Measurements from ENCODE around the gene KCNK18. TPM values are rescaled to one million over a fixed set of nuclear protein-coding genes. Genes with fewer than 3 reads are reported as not detected.

The KCNK18 gene
- total and polyA plus RNA-seq, 2 donors (not counting 3 experiments of a cell fraction or from before 2014, with no cell fraction given) = not detected

- FAIRE-seq (no peak), DNase-seq (ENCODE audit: low read depth, low spot score) (no peak)
- Histone ChIP-seq H4K20me1 (replicated peaks; ENCODE audit: control insufficient read depth, extremely low read depth, insufficient read depth, low read length) (no peaks in the 10 kb centered on the region), H3K27me3 (ENCODE audit: control insufficient read depth in 2 of 2, insufficient read depth in 2 of 2, low read length in 2 of 2) (peaks cover 0 to under 1% of the 10 kb centered on the region in 2 experiments), H3K9me3 (replicated peaks; ENCODE audit: control insufficient read depth, insufficient read depth, low read length) (no peaks in the 10 kb centered on the region), H3K4me3 (replicated peaks in 1 of 3; ENCODE audit: insufficient read depth in 1 of 3, low read depth in 1 of 3, low read length in 3 of 3) (no peak overlapping the region), H3K4me2 (ENCODE audit: insufficient read depth, low read length) (no peak overlapping the region), H3K79me2 (ENCODE audit: control insufficient read depth, insufficient read depth, low read length) (no peaks in the 10 kb centered on the region), H3K36me3 (ENCODE audit: control insufficient read depth in 2 of 2, extremely low read depth in 1 of 2, insufficient read depth in 2 of 2, low read length in 2 of 2) (no peaks in the 10 kb centered on the region), H3K4me1 (ENCODE audit: control insufficient read depth, extremely low read depth, insufficient read depth, low read length) (no peaks in the 10 kb centered on the region), H2AFZ (ENCODE audit: low read depth, low read length) (no peak overlapping the region), H3K9me1 (replicated peaks; ENCODE audit: control insufficient read depth, extremely low read depth, insufficient read depth, low read length) (no peaks in the 10 kb centered on the region), H3K9ac (replicated peaks; ENCODE audit: extremely low read depth, insufficient read depth, low read length) (no peak overlapping the region), H3K27ac (ENCODE audit: insufficient read depth, low read depth, low read length) (no peak overlapping the region)
- intact Hi-C loops (cut with micrococcal nuclease) (no loop called here), dilution Hi-C loops (cut with MboI; ENCODE audit: extremely low pct_ligation_motif_present, low sequenced_read_pairs) (no loop called here)
- POLR2A ChIA-PET = no interaction called here
- CTCF ChIA-PET = interaction anchor here (1.2 to 3.6 kb wide), 2 partner anchors 96 to 220 kb away, joined by 3 to 17 read pairs; no protein-coding TSS in a partner anchor
- BruUV-seq (replicated peaks) = no TSS peak
- TF ChIP-seq CTCF (IDR thresholded peaks at IDR 0.05; ENCODE audit: extremely low read depth in 1 of 2, insufficient read depth in 1 of 2, low read depth in 1 of 2, low read length in 2 of 2) (no peak), MAX (IDR thresholded peaks at IDR 0.05; ENCODE audit: insufficient read depth, insufficient read length) (no peak), FOS (IDR thresholded peaks at IDR 0.05; ENCODE audit: borderline replicate concordance, insufficient read depth, low read length) (no peak), JUN (IDR thresholded peaks at IDR 0.05; ENCODE audit: borderline replicate concordance, insufficient read depth, insufficient read length, low read depth) (no peak), POLR2AphosphoS5 (IDR thresholded peaks at IDR 0.05; ENCODE audit: insufficient read depth, low read depth, low read length) (no peak)
Measured at GRCh38 chr10:117222976-117223692, 25.8 kb downstream of the KCNK18 start.
